PC-9 (cell line): ENCODE data around the gene DIPK2A. TPM values are rescaled to one million over a fixed set of nuclear protein-coding genes. Genes with fewer than 3 reads are reported as not detected.
A peak's percentile ranks its signal among the peaks of the same experiment; 100 is the strongest.

Experiments
- BruUV-seq: library from RNA; stranded (reverse); fragments of 400-500 nt; replicated peaks from 2 replicates; lab custom pipeline; 2021; lab: Mats Ljungman, UMichigan
- CTCF ChIA-PET: fragments of 300-600 bp; sonication (Branson Sonifier 250); formaldehyde crosslinking; loops from one replicate; lab custom pipeline; 2022; ENCODE audit warnings: antibody characterized with exemption; lab: Charles Lee
- POLR2A ChIA-PET: fragments of 300-600 bp; sonication (Branson Sonifier 250); formaldehyde crosslinking; loops from one replicate; lab custom pipeline; 2022; ENCODE audit warnings: antibody characterized with exemption; ENCODE audit not compliant: unreplicated experiment; lab: Charles Lee
- DNase-seq, 2 experiments: peaks; one replicate each; pipeline versions ENCODE4 v3.0.0 to v3.0.0-alpha.2; 2015 to 2022; ENCODE audit warnings: mixed read lengths in 1 of 2
- H2AFZ ChIP-seq: fragments of 200-600 bp; sonication (generic); 2 replicates; pipeline ENCODE4 v1.8.1; 2017; ENCODE audit warnings: antibody characterized with exemption
- H3F3A ChIP-seq: fragments of 200-600 bp; sonication (generic); 2 replicates; pipeline ENCODE4 v1.8.1; 2017; ENCODE audit warnings: antibody characterized with exemption, mild to moderate bottlenecking, low read depth; ENCODE audit not compliant: insufficient read depth
- H3K27ac ChIP-seq: fragments of 200-600 bp; sonication (generic); 2 replicates; pipeline ENCODE4 v1.6.1; 2016; ENCODE audit warnings: mixed run types
- H3K27me3 ChIP-seq: fragments of 200-600 bp; sonication (generic); 2 replicates; pipeline ENCODE4 v1.6.1; 2016; ENCODE audit warnings: low read depth, mixed run types; ENCODE audit not compliant: insufficient read depth
- H3K36me3 ChIP-seq: fragments of 200-600 bp; sonication (generic); 2 replicates; pipeline ENCODE4 v1.6.1; 2016; ENCODE audit warnings: low read depth, mixed run types
- H3K4me1 ChIP-seq: fragments of 200-600 bp; sonication (generic); replicated peaks from 2 replicates; pipeline ENCODE4 v1.6.1; 2016; ENCODE audit warnings: mixed run types; ENCODE audit not compliant: insufficient read depth
- H3K4me2 ChIP-seq: fragments of 200-600 bp; sonication (generic); 2 replicates; pipeline ENCODE4 v1.6.1; 2017; ENCODE audit warnings: mixed run types
- H3K4me3 ChIP-seq: fragments of 200-600 bp; sonication (generic); 2 replicates; pipeline ENCODE4 v1.6.1; 2016; ENCODE audit warnings: mixed run types
- H3K79me2 ChIP-seq: fragments of 200-600 bp; sonication (generic); 2 replicates; pipeline ENCODE4 v1.6.1; 2017; ENCODE audit warnings: low read depth, mixed run types
- H3K9me2 ChIP-seq: fragments of 200-600 bp; sonication (generic); 2 replicates; pipeline ENCODE4 v1.8.1; 2017; ENCODE audit warnings: mild to moderate bottlenecking; ENCODE audit not compliant: insufficient read depth
- H3K9me3 ChIP-seq: fragments of 200-600 bp; sonication (generic); 2 replicates; pipeline ENCODE4 v1.8.1; 2016; ENCODE audit warnings: low read depth; ENCODE audit not compliant: insufficient read depth
- H4K20me1 ChIP-seq: fragments of 200-600 bp; sonication (generic); 2 replicates; pipeline ENCODE4 v1.8.1; 2017; ENCODE audit not compliant: insufficient read depth
- CTCF ChIP-seq: fragments of 200-600 bp; sonication (generic); conservative IDR thresholded peaks from 2 replicates; pipeline ENCODE4 v1.6.1; 2017; ENCODE audit warnings: mixed run types, antibody characterized with exemption, mild to moderate bottlenecking, moderate library complexity
- EZH2 ChIP-seq: fragments of 200-600 bp; sonication (generic); IDR thresholded peaks from 2 replicates; pipeline ENCODE4 v1.8.0; 2017; ENCODE audit warnings: antibody characterized with exemption, low read depth
- intact Hi-C: fragments of 100-400 bp; cut with micrococcal nuclease; formaldehyde crosslinking; loops from one replicate; pipeline ENCODE4 v1.10.0; 2022; ENCODE audit not compliant: unreplicated experiment
- total RNA-seq: library from RNA; stranded (reverse); gene quantifications from 2 replicates; pipeline ENCODE4 v1.2.3, GENCODE V29; 2021

DIPK2A gene
- total RNA-seq, 1 experiment from 2014 or later: 18.7 TPM

GRCh38 chr3:144018776-144019175 lies 47.2 kb downstream of the DIPK2A start:
- DNase-seq: peak in 1 of 2 experiments; percentile 9
- H3K4me2 ChIP-seq: no peak overlapping the region

More at GRCh38 chr3:144018776-144019175, 47.2 kb downstream of the DIPK2A start:
- Histone ChIP-seq H4K20me1 (no peaks in the 10 kb centered on the region), H3K4me1 (no peaks in the 10 kb centered on the region), H3K79me2 (no peaks in the 10 kb centered on the region), H3K27ac (no peak overlapping the region), H3K4me3 (no peak overlapping the region), H3K36me3 (no peaks in the 10 kb centered on the region), H3K27me3 (no peaks in the 10 kb centered on the region), H2AFZ (no peak overlapping the region), H3K9me2 (no peaks in the 10 kb centered on the region), H3F3A (no peaks in the 10 kb centered on the region), H3K9me3 (no peaks in the 10 kb centered on the region)
- TF ChIP-seq CTCF (no peak), EZH2 (no peak)
- CTCF ChIA-PET: no interaction called here
- POLR2A ChIA-PET: no interaction called here
- intact Hi-C loops: no loop called here
- BruUV-seq: no TSS peak

Other genes starting within 250 kb of the DIPK2A start
- 1.7 and 2.7 TPM in 2 replicates for gene SLC9A9, start 123.4 kb upstream of the DIPK2A start, total RNA-seq